ACHN (cell line): Measurements from ENCODE around the gene RMI1.
"Not testable (repeated sequence)": the region's sequence is repeated elsewhere in the genome, so short reads cannot be mapped to it uniquely, and the experiment has no call there.

ENCODE experiments used
- DNase-seq: peaks from one replicate; pipeline ENCODE4 v3.0.0-alpha.2; 2015
- in situ Hi-C: cut with HindIII; loops from 2 replicates; pipeline ENCODE4 v1.10.0; 2017; ENCODE audit warnings: low sequenced_read_pairs, low pct_ligation_motif_present, low pct_unique_long_range_greater_than_20kb

The RMI1 gene

DNA sequence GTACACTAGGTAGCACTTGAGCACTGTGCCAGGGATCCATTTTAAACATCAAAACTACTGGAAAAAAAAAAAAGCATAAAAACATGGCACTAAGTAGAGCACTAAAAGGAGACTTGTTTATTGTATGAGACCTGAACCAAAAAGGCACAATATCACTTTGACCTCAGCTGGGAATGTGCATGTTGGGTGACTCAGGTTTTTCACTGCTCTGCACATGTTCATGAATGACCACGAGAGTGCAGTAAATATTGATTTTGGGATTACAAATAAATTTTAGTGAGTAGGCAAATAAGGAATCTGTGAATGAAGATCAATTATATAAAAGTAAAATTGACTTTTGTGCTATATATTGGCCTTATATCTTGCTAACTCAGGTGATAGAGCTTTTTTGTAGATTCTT, 11.8 kb downstream of the RMI1 start:
- in situ Hi-C loops, result no loop called here
- DNase-seq, result peak; percentile 16

GRCh38 chr9:83992901-83993300, 12.3 kb downstream of the RMI1 start:
- in situ Hi-C loops, result no loop called here
- DNase-seq, result no peak

DNA sequence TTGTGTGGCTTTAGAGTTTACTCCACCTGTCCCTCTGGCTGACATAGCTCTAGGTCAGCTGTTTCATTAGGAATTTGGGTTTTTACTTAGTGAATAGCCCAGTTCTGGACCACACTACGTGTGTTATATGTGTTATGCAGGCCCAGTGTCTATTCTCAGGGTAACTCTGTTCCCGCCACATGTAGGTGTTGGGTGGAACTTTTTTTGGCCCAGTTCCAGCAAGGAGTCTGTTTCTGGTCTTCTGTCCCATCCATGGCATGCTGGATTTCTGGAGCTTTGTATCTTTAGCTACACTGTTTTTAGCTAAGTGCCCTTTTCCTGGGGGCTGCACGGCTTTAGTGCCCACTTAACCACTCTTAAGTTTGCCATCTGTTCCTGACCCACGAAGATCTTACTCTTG, 15.5 kb downstream of the RMI1 start:
- DNase-seq, result no peak
- in situ Hi-C loops, result no loop called here

GRCh38 chr9:83999141-83999918, 18.7 kb downstream of the RMI1 start:
- in situ Hi-C loops, result no loop called here

GRCh38 chr9:84000186-84000585, 19.6 kb downstream of the RMI1 start:
- in situ Hi-C loops, result no loop called here
- DNase-seq, result no peak

More at GRCh38 chr9:83999141-83999918, 18.7 kb downstream of the RMI1 start:
- no peak for DNase-seq

DNA sequence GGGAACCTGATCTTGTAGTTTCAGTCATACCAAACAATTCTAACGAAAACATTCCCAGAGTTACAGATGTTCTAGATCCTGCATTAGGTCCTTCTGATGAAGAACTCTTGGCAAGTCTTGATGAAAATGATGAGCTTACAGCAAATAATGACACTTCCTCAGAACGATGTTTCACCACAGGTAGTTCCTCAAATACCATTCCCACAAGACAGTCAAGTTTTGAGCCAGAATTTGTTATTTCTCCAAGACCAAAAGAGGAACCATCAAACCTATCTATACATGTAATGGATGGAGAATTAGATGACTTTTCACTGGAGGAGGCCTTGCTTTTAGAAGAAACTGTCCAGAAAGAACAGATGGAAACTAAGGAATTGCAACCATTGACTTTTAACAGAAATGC, 21.0 kb downstream of the RMI1 start:
- in situ Hi-C loops, result no loop called here
- DNase-seq, result no peak

DNA sequence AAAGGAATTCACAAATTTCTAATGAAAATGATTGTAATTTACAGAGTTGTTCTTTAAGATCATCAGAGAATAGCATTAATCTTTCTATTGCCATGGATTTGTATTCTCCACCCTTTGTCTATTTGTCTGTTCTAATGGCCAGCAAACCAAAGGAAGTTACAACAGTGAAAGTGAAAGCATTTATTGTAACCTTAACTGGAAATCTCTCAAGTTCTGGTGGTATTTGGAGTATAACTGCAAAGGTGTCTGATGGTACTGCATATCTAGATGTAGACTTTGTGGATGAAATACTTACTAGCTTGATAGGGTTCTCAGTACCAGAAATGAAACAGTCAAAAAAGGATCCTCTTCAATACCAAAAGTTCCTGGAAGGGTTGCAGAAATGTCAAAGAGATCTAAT, 21.7 kb downstream of the RMI1 start:
- peak; percentile 52 for DNase-seq
- in situ Hi-C loops, result no loop called here

- in situ Hi-C loops, result no loop called here
- DNase-seq, result no peak
These were observed 22.6 kb downstream of the RMI1 start for GRCh38 chr9:84003246-84003645.

- no peak for DNase-seq
- in situ Hi-C loops, result no loop called here
These were observed 27.1 kb downstream of the RMI1 start for GRCh38 chr9:84007662-84008061.

- DNase-seq, result no peak
- in situ Hi-C loops, result no loop called here
These were observed 43.5 kb downstream of the RMI1 start for GRCh38 chr9:84024041-84024575.

- in situ Hi-C loops, result no loop called here
- no peak for DNase-seq
These were observed 46.6 kb downstream of the RMI1 start for GRCh38 chr9:84027201-84027600.

DNA sequence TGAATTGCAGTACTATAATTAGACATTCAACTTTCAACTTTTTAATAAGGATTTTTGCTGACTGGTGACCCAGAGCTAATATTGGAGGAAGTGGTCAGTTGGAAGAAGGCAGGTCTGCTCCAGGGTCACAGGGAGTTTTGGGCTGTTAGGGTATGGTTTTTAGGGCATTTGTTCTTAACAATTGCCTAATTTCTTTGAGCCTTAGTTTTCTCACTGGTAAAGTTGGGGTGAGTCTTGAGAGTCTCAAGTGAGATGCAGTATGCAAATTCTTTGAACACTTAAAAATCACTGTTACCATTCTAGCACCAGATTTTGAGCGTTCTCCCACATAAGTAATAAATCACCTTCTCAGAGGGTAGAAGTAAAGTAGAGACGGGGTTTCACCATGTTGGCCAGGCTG, 50.9 kb downstream of the RMI1 start:
- DNase-seq, result no peak
- in situ Hi-C loops, result no loop called here

GRCh38 chr9:84041857-84042256, 61.3 kb downstream of the RMI1 start:
- in situ Hi-C loops, result not testable (repeated sequence)

DNA sequence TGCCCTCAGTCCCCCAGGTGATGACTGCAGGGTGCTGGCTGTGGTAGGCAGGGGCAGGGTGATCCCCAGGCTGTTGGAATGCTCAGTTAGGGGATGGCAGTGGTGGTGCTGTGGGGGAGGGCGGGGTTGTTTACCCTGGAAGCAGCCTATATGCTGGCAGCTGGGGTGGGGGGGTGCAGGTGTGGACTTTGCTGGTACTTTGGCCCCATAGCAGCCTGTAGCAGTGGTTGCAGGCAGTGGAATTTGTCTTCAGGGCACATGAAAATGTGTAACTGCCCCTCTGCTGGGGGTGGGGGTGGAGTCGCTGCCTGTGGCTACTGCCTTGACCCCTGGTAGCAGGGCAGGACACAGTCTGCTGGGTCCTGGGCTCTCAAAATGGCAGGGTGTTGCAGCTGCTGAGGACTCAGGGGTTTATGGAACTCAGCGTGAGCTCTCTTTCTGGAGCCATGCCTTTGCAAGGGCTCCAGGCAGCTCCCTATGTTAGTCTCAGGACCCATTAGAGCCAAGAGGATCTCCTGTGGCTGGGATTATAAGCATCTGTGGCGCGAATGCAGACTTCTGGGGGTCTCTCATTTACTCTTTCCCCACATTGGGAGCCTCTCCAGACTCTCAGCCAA, 65.0 kb downstream of the RMI1 start:
- DNase-seq, result no peak
- in situ Hi-C loops, result no loop called here

More at GRCh38 chr9:84041857-84042256, 61.3 kb downstream of the RMI1 start:
- DNase-seq, result not testable (repeated sequence)
